AG09319 (cell line): Measurements from ENCODE around the gene BORCS8.
"Not testable (repeated sequence)": the region's sequence is repeated elsewhere in the genome, so short reads cannot be mapped to it uniquely, and the experiment has no call there.

Experiments used
- DNase-seq: peaks from one replicate; pipeline ENCODE4 v3.0.0-alpha.2; 2010; ENCODE audit warnings: low read depth; ENCODE audit errors: extremely low read depth
- TF ChIP-seq, protein P1 (sequence below): IDR thresholded peaks from 2 replicates; pipeline ENCODE4 v1.5.1; 2011; ENCODE audit warnings: low read depth, mild to moderate bottlenecking, inconsistent platforms, low read length, moderate library complexity

The BORCS8 gene

GRCh38 chr19:19155495-19156219, 36.3 kb downstream of the BORCS8 start:
- TF ChIP-seq, protein P1, sequence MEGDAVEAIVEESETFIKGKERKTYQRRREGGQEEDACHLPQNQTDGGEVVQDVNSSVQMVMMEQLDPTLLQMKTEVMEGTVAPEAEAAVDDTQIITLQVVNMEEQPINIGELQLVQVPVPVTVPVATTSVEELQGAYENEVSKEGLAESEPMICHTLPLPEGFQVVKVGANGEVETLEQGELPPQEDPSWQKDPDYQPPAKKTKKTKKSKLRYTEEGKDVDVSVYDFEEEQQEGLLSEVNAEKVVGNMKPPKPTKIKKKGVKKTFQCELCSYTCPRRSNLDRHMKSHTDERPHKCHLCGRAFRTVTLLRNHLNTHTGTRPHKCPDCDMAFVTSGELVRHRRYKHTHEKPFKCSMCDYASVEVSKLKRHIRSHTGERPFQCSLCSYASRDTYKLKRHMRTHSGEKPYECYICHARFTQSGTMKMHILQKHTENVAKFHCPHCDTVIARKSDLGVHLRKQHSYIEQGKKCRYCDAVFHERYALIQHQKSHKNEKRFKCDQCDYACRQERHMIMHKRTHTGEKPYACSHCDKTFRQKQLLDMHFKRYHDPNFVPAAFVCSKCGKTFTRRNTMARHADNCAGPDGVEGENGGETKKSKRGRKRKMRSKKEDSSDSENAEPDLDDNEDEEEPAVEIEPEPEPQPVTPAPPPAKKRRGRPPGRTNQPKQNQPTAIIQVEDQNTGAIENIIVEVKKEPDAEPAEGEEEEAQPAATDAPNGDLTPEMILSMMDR: no peak

GRCh38 chr19:19154768-19155494, 37.0 kb downstream of the BORCS8 start:
- no peak for DNase-seq
- TF ChIP-seq, protein P1: no peak

More at GRCh38 chr19:19155495-19156219, 36.3 kb downstream of the BORCS8 start:
- no peak for DNase-seq

DNA sequence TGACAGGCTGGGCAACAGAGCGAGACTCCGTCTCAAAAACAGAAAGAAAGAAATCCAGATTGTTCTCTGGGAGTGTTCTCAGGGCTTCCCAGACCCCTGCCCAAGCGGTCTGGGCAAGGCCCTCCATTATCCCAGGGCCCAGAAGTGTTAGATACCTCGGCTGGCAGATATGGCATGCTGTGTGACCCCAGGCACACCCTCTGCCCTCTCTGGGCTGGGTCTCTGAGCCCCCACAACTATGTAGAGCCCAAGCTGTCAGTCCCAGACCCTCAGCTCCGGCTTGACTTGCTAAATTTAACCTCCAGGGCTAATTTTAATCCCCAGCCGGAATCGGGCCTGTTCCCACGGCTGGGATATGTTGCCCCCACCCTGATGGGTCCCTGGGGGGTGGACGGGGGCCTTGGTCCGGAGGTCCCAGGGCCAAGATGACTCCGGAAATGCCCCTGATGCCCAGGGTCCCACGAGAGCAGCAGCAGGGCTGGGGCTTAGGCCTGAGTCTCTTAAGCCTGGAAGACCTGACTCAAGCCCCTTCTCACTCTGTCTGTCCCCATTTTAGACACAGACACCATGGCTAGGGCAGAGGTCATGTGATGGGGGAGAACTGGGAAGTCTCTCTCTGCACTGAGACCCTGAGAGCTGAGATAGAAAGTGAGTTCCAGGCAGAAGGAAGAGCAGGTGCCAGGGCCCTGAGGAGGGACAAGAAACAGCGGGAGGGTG, 39.1 kb downstream of the BORCS8 start:
- no peak for DNase-seq
- TF ChIP-seq, protein P1: no peak

DNA sequence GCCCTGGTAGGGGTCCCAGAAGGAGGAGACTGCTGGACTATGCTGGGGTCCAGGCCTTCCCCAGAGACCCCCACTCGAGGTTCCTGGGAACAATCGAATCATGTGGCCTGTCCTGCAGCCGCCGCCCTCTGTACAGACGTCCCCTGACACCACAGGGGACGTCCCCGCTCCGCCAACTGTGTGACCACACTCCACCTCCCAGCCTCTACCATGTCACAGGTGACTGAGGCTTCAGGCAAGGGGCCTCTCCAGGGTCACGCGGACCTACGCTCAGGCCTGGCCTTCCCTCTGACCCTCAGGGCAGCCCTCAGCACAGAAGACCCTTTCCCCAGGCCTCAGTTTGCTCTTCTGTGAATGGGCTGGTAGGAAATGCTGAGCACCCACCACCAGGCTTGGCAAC, 40.5 kb downstream of the BORCS8 start:
- DNase-seq: no peak

DNA sequence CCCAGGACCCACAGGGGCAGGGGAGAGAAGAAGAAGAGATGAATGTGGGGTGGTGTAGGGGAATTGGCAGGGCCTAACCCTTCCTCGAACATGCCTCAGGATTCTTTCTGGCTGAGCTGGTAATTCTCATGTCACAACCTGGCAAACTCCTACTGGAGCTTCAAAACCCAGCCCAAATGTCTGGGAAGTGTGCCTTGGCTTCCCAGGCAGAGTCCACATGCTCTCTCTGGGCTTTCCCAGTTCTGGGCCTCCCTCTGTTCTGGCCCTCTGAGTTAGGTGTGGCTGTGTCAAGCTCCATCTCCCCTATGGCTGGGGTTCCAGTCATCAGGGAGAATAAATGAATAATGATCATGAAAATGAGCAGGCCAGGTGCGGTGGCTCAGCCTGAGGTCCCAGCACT, 42.5 kb downstream of the BORCS8 start:
- no peak for DNase-seq
- TF ChIP-seq, protein P1: no peak

More for the DNA sequence above, 40.5 kb downstream of the BORCS8 start:
- TF ChIP-seq, protein P1: no peak

DNA sequence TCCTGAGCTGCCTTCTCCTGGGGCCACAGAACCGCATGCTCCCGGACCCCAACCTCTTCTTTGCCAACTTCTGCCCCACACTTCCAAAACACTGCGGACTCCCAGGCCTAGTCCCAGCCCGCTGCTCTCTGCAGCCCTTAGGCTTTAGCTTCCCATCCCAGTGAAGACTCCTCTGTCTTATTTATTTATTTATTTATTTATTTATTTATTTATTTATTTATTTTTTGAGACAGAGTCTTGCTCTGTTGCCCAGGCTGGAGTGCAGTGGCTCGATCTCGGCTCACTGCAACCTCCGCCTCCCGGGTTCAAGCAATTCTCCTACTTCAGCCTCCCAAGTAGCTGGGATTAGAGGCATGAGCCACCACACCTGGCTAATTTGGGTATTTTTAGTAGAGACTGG, 43.4 kb downstream of the BORCS8 start:
- DNase-seq: not testable (repeated sequence)

- no peak for DNase-seq
- TF ChIP-seq, protein P1: no peak
Observed at GRCh38 chr19:19147344-19147743, 44.6 kb downstream of the BORCS8 start.
